Activated CD8-positive, alpha-beta T cell treated with anti-CD3 and anti-CD28 coated beads for 36 hours (primary cell): Measurements from ENCODE around the gene RBM12. TPM values are rescaled to one million over a fixed set of nuclear protein-coding genes. Genes with fewer than 3 reads are reported as not detected.

ENCODE experiments used
- ATAC-seq: fragments of 200-7000 bp; cut with Tn5 transposase; one replicate; pipeline ENCODE4 v1.10.0; 2021; ENCODE audit warnings: mild to moderate bottlenecking, moderate library complexity
- CTCF ChIA-PET: fragments of 350-600 bp; sonication (Branson Sonifier 250); formaldehyde crosslinking; loops from one replicate; lab custom pipeline; 2021; ENCODE audit warnings: antibody characterized with exemption; lab: Charles Lee
- POLR2A ChIA-PET: fragments of 350-600 bp; sonication (Branson Sonifier 250); formaldehyde crosslinking; loops from one replicate; lab custom pipeline; 2021; ENCODE audit warnings: antibody characterized with exemption; lab: Charles Lee
- DNase-seq: peaks from one replicate; pipeline ENCODE4 v3.0.0-alpha.2; 2020
- H3K27ac Mint-ChIP-seq: one replicate; pipeline ENCODE4 v1.8.0; 2021; ENCODE audit warnings: mild to moderate bottlenecking, mixed read lengths
- H3K27me3 Mint-ChIP-seq: one replicate; pipeline ENCODE4 v1.8.0; 2021; ENCODE audit warnings: mixed read lengths
- H3K36me3 Mint-ChIP-seq: one replicate; pipeline ENCODE4 v1.8.0; 2021; ENCODE audit warnings: low read depth, mixed read lengths
- H3K4me1 Mint-ChIP-seq: one replicate; pipeline ENCODE4 v1.8.0; 2021; ENCODE audit warnings: low read depth, mixed read lengths
- H3K4me3 Mint-ChIP-seq: one replicate; pipeline ENCODE4 v1.8.0; 2021; ENCODE audit warnings: mild to moderate bottlenecking, moderate library complexity, mixed read lengths
- H3K9me3 Mint-ChIP-seq: one replicate; pipeline ENCODE4 v1.8.0; 2021; ENCODE audit warnings: mixed read lengths
- CTCF ChIP-seq: fragments of 200-600 bp; IDR thresholded peaks from one replicate; pipeline ENCODE4 v1.8.0; 2022; ENCODE audit warnings: antibody characterized with exemption, mild to moderate bottlenecking
- intact Hi-C: fragments of 100-400 bp; cut with micrococcal nuclease; formaldehyde crosslinking; loops from one replicate; pipeline ENCODE4 v1.10.0; 2022
- total RNA-seq, 2 experiments: library from RNA; stranded (reverse); gene quantifications; one replicate each; pipeline ENCODE4 v1.2.3, GENCODE V29; 2021

RBM12 gene
- total RNA-seq, 2 experiments from 2014 or later = 111 to 114 TPM

GRCh38 chr20:35617397-35618262, 47.1 kb downstream of the RBM12 start:
- H3K36me3 Mint-ChIP-seq = peaks cover 5% of the 10 kb centered on the region
- ChIA-PET CTCF (interaction anchor here (0.9 to 4.7 kb wide), 7 partner anchors 13 to 122 kb away, joined by 3 to 49 read pairs (median 6); partner anchors contain the start of genes CPNE1 and RBM12), POLR2A (interaction anchor here (0.9 to 6.4 kb wide), 11 partner anchors 12 to 337 kb away, joined by 4 to 163 read pairs (median 7); partner anchors contain the start of genes CEP250, CPNE1, NFS1 and RBM12)
- peak overlapping the region; percentile 89 for H3K4me3 Mint-ChIP-seq
- H3K27me3 Mint-ChIP-seq = peaks cover 3% of the 10 kb centered on the region
- DNase-seq (peak; percentile 79), ATAC-seq (peak; percentile 19)
- peak overlapping the region; percentile 87 for H3K27ac Mint-ChIP-seq
- intact Hi-C loops = loop anchor here (5.0 to 10.0 kb wide), 3 partner anchors 45 to 337 kb away; partner anchors contain the start of genes CPNE1, RBM12, RBM39 and SCAND1
- H3K4me1 Mint-ChIP-seq = peaks cover 42% of the 10 kb centered on the region
- TF ChIP-seq CTCF = peak; percentile 56
- H3K9me3 Mint-ChIP-seq = no peaks in the 10 kb centered on the region

DNA sequence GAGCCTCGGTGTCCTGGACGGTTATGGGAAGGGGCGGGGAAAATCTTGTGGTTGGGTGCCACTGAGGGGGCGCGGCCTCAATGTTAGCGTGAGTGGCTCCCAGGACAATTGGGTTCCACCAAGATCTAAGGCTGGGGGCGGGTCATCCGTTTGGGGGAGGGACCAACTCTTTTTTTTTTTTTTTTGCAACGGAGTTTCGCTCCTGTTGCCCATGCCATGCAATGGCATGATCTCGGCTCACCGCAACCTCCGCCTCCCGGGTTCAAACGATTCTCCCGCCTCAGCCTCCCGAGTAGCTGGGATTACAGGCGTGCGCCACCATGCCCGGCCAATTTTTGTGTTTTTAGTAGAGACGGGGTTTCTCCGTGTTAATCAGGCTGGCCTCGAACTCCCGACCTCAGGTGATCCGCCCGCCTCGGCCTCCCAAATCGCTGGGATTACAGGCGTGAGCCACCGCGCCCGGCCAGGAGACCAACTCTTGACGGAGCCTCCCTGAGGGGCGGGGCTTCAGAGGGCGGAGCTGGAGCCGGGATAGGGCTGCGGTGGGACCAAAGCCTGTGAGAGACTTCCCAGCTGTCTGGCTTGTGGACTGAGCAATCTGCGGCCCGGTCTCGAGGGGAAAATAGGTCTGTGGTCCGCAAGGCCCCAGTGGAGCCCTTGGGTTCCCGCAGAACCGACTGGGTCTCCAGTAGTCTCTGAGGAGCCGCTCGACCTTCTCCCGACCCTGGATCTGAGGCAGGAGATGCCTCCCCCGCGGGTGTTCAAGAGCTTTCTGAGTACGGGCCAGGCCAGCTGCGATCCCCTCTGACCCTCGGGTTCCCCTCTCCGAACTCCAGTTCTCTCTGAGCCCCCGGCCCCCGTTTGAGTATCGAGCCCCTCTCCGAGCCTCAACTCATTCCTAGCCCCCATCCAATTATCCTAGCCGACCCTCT, 48.0 kb downstream of the RBM12 start:
- H3K36me3 Mint-ChIP-seq = peaks cover 5% of the 10 kb centered on the region
- TF ChIP-seq CTCF = no peak
- DNase-seq (peak; percentile 78), ATAC-seq (no peak)
- peak overlapping the region; percentile 87 for H3K27ac Mint-ChIP-seq
- ChIA-PET POLR2A (interaction anchor here (0.9 to 6.4 kb wide), 14 partner anchors 11 to 338 kb away, joined by 3 to 163 read pairs (median 5); partner anchors contain the start of genes CEP250, CPNE1, NFS1 and RBM12), CTCF (interaction anchor here (0.9 to 4.7 kb wide), 5 partner anchors 12 to 337 kb away, joined by 3 to 49 read pairs (median 4); partner anchors contain the start of genes CPNE1, RBM12 and SCAND1)
- H3K4me3 Mint-ChIP-seq = peak overlapping the region; percentile 89
- intact Hi-C loops = loop anchor here (5.0 to 10.0 kb wide), 3 partner anchors 46 to 338 kb away; partner anchors contain the start of genes CPNE1, RBM12, RBM39 and SCAND1
- no peaks in the 10 kb centered on the region for H3K9me3 Mint-ChIP-seq
- H3K4me1 Mint-ChIP-seq = peaks cover 42% of the 10 kb centered on the region
- peaks cover 3% of the 10 kb centered on the region for H3K27me3 Mint-ChIP-seq

DNA sequence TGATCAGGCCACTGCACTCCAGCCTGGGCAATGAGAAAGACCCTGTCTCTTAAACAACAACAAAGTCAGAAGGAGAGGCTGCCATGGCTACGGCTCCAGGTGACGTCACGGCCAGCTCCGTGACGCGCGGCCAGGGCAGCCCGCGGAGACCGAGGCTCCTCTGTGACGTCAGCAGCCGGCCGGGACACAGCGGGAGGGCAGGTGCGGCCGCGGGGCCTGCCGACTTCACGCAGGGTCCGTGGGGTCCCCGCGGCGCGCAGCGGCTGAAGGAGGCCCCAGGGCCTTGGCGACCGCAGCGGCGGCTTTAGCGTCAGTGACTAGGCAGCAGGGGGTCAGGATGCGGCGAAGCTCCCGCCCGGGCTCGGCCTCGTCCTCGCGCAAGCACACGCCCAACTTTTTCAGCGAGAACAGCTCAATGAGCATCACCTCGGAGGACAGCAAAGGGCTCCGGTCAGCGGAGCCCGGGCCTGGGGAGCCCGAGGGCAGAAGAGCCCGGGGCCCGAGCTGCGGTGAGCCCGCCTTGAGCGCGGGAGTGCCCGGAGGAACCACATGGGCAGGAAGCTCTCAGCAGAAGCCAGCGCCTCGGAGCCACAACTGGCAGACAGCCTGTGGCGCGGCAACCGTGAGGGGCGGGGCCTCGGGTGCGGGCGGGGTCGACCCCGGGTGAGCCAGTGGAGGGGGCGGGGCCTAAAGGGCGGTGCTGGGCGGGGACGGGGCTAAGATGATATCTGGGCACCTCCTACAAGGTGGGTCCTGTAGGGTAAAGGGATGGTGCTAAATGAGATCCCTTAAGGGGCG, 48.8 kb downstream of the RBM12 start, which contains the start of gene SPAG4:
TSS of gene SPAG4 (plus strand) at position 163 of the 798 bp plus-strand sequence. CDS start at position 338, 175 bp downstream.
- ChIA-PET CTCF (interaction anchor here (1.0 to 4.7 kb wide), 6 partner anchors 14 to 339 kb away, joined by 4 to 49 read pairs (median 5); partner anchors contain the start of genes CPNE1, RBM12 and SCAND1), POLR2A (interaction anchor here (0.6 to 6.4 kb wide), 13 partner anchors 13 to 727 kb away, joined by 3 to 163 read pairs (median 4); partner anchors contain the start of genes CEP250, CPNE1, NFS1 and RBM12)
- Mint-ChIP-seq H3K4me1 (peaks cover 42% of the 10 kb centered on the region), H3K27ac (peak within 1 kb of the TSS; percentile 92), H3K9me3 (no peaks in the 10 kb centered on the region), H3K27me3 (peaks cover 3% of the 10 kb centered on the region), H3K4me3 (peak within 1 kb of the TSS; percentile 89), H3K36me3 (peaks cover 2% of the 10 kb centered on the region)
- ATAC-seq (peak; percentile 89), DNase-seq (peak; percentile 100)
- TF ChIP-seq CTCF = no peak
- intact Hi-C loops = loop anchor here (5.0 to 10.0 kb wide), 3 partner anchors 46 to 339 kb away; partner anchors contain the start of genes CPNE1, RBM12, RBM39 and SCAND1

DNA sequence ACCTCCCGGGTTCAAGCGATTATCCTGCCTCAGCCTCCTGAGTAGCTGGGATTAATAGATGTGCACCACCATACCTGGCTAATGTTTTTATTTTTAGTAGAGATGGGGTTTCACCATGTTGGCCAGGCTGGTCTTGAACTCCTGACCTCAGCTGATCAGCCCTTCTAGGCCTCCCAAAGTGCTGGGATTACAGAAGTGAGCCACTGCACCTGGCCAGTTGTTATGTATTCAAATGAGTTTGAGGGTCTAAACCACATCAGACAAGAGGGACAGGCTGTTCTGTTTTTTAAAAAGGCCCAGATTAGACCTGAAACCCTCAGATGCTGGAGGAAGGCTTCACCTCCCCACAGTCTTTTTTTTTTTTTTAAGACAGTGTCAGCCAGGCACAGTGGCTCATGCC, 53.2 kb downstream of the RBM12 start:
- peaks cover 10% of the 10 kb centered on the region for H3K4me1 Mint-ChIP-seq
- H3K9me3 Mint-ChIP-seq = no peaks in the 10 kb centered on the region
- CTCF ChIA-PET = no interaction called here
- no peak for TF ChIP-seq CTCF
- no peak overlapping the region for H3K27ac Mint-ChIP-seq
- POLR2A ChIA-PET = no interaction called here
- no peak overlapping the region for H3K4me3 Mint-ChIP-seq
- DNase-seq = no peak
- intact Hi-C loops = loop anchor here (10.0 kb wide), 1 partner anchor 343 kb away; the partner anchor contains the start of gene SCAND1
- H3K27me3 Mint-ChIP-seq = no peaks in the 10 kb centered on the region
- no peaks in the 10 kb centered on the region for H3K36me3 Mint-ChIP-seq
- no peak for ATAC-seq
